GM18511 (cell line): Measurements from ENCODE around the gene TMEM135.

Experiments
- ATAC-seq: cut with Tn5 transposase; IDR thresholded peaks from one replicate; pipeline ENCODE4 v1.9.1; 2021; ENCODE audit warnings: mild to moderate bottlenecking, moderate library complexity; ENCODE audit not compliant: unreplicated experiment

Gene TMEM135

DNA sequence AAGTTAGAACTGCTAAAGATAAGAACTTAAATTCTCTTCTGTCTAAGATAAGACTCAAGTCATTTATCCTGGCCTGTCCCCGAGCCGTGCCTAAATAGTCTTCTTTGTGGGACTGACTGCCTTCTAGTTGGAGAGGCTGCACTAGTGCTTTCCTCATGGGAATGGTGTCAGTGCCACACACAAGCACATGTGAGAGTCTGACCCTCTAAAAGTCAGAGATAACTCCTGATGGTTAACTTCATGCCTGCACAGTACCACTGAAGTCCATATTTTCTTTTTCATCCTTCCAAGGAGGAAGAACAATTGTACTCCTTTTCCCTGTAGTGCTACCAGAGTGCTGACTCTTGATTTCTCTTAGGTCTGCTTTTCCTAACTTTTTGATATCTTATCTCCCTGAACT, 309.7 kb downstream of the TMEM135 start:
- no peak for ATAC-seq

DNA sequence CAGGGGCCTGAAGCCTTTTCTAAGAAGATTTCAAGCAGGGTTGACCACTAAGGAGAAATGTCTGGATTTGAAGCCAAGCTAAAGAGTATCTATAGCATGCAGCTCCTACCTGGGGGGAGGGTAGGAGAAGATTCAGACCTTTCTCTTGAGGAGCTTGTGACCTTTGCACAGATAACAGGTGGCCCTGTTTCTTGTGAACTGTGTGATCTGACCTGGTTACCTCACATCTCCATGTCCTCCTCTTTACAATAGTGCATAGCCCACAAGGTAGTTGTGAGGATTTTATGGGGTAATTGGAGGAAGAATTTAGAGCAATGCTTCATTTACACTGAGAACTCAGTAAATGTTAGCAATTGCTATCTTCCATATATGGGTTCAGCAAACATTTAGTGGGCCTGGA, 310.1 kb downstream of the TMEM135 start:
- ATAC-seq, result no peak

DNA sequence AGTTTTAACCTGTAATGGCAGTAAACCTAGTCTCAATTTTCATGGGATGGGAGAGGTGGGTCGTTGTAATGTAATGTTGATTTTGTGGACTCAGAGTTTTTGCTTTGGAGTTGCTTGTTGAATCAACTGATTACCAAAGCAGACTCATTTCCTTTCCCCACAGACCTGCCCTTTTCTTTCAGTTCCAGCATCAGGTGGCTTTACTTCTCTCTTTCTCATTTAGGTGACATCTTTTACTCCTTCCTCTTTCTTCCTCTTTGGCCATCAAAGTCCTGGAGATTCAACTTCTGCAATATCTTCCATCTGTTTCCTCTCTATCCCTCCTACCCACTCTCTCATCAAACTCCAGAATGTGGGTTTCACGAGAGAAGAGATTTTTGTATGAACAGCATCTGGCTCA, 313.9 kb downstream of the TMEM135 start:
- ATAC-seq, result no peak

DNA sequence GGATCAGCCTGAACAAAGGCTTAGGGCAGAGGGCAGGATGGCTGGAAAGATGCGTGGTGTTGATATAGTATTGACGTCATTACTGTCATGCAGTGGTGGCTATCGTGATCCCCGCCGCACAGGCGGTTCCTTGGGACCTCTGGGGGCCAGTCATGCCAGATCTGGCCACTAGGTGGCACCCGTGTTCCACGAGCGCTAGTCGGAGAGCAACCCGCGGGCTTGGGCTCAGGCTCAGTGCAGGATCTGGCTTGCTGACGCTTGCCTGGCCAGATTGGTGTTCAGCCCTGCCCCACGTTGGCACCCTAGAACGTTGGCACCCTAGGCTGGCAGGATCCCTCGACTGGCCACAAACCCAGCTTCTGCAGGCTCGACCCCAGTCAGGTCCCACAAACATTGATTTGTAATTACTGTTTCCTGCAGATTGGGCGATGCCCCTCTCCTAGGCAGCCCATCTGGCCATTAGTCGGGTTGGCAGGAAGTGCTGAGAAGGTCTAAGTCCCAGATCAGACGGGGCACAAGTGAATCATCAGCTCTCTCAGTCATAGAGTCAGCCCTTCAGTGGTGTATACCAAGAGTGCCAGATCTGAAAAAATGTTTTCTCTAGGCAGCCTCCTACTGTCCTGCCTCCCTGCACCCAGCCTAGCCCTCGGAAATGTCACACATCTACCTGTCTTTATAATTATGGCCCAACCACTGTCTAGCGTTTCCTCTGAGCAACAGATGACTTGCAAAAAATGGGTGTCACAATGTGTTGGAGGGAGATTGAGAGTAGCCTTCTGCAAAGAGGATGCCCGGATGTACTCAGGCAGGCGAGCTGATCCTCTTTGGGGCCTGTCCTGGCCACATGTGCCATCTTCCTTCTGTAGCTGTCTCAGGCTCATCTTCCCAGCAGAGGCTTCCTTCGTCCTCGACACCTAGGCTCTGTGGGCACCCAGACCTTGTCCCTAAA, 315.3 kb downstream of the TMEM135 start:
- peak; percentile 96 for ATAC-seq

DNA sequence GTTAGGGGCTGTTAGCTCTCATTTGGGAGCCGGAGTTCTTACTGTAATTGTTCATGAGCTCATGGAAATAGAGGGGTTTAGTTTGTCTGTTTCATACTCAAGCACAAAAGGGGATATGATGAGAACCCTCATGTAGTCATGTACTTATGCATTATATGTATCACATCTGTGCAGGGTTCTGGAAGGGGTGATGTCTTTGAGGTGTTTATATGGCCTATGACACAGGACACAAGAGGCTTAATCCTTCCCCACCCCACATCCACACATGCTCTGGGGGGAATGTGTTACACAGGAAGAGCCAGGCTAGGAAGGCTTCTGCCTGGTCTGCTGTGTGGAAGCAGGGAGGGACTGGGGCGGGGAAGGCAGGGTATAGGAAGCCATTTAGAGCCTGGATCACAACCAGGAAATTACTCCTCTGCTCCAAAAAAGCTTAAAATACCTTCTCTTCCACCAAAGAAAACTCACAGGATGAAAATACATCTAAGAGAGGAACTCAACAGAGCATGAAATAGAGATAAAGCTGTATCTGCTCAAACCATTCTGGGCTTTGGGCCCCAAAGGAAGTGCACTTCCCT, 316.1 kb downstream of the TMEM135 start:
- no peak for ATAC-seq

DNA sequence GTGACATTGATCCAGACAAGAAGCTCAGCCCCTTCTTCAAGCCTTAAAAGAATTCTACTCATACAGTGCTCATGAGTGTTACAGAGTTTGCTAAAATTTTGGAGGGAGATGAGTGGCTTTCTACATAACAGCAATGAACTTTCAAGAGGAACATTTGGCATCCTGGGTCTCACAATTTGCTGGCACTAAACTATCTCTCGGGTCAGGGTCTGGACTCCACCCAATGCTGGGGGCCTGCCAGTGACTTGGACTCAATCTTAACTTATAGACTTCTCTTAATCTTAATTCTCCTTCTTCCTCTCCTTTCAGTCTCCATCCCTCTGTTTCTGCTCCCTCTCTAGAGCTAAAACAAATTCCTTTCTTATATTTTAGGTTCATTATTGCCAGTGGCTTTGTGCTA, 317.9 kb downstream of the TMEM135 start:
- ATAC-seq, result no peak

DNA sequence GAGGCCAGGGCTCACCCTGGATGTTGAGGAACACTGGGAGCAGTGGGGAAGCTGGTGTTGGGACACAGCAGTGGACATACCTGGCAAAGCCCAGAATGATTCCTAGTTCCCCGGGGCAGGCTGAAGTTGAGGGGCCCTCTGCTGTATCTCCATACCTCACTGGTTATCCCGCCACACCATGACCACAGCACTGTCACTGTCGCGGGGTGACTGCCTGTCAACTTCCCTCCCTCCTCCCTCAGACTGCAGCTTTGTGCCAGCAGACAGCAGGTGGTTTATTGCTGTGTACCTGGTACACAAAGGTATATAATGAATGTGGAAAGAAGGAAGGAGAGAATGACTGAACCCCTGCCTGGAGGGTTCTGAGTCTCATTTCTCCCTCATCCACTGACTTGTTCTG, 318.7 kb downstream of the TMEM135 start:
- ATAC-seq, result no peak

DNA sequence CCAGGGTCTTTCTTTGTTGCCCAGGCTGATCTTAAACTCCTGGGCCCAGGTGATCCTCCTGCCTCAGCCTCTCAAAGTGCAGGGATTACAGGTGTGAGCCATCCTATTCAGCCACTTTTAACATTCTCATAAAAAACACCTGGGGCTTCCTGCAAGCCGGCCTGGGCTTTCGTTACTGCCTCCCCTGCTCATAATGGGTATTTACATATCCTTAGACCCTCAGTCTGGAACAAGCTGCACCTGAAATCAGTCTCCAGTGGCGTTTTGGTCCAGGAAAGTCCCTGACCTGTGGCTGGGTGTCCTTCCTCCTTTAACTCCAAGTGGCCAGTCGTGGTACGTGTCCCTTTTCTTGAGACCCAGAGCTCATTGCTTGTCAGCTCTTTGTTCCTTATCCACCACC, 320.7 kb downstream of the TMEM135 start:
- ATAC-seq, result no peak

DNA sequence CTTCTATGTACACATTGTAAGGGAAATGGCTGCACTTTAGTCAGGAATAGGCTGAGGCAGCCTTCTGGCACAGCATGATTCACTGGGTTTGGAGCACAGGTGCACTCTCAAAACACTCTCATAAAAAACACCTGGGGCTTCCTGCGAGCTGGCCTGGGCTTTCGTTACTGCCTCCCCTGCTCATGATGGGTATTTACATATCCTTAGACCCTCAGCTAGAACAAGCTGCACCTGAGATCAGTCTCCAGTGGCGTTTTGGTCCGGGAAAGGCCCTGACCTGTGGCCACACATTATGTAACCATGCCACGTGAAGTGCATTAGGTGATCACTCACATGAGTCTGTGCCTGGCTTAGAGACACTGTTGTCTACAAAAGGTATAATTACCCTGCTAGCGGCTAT, 321.7 kb downstream of the TMEM135 start:
- no peak for ATAC-seq

DNA sequence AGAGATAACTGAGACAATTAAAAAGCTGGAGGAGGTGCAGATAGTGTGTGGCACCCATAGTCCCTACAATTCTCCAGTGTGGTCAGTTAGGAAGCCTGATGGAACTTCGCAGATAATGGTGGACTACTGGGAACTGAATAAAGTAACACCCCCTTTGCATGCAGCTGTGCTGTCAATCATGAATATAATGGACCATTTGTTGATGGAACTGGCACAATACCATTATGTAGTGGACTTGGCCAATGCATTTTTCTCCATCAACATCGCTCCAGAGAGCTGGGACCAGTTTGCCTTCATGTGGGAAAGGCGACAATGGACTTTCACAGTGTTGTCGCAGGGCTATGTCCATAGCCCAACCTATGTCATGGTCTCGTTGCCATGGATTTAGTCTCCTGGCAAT, 324.2 kb downstream of the TMEM135 start:
- no peak for ATAC-seq

DNA sequence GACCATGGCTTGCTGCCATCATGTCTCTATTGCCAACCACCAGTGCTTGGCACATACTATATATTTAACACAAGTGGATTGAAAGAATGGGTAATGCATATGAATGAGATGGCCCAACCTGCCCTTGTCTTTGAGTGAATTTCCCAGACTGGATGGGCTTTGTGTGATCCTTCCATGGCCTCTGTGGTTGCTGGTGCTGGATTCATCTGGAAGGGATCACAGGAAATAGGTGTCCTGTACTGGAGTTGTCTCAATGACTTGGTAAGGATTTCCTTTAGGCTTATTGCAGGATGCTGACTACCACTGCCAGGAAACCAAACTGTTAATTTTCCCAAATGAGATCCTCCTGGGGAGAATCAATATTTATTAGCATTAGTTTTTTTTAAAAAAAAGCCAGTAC, 328.6 kb downstream of the TMEM135 start:
- no peak for ATAC-seq

DNA sequence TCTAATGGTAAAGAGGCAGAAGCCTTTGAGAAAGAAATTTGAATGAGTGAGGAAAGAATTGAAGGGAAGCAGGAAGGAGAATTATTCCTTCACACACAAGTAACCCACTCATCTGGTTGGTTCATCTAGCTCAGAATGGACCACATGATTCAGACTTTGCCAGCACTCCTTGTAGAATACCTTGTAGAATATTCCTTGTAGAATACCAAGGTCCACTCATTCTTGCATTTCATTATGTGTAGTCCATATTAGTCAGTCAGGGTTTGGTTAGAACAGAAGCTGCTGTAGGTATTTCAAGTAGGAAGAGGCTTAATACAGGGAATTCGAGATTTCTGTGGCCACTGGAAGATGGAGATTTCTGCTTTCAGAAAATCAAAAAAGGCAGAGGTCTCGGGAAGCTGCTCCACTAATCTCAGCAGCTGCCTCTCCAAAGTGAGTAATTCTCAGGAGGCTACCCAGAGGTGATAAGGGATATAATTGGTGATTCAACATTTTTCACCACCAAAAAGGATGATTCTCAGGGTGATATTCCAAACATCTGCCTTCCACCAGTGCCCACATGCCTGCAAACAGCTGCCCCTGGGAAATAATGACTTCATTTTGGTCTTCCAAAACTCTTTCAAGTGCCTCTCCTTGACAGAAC, 329.1 kb downstream of the TMEM135 start:
- no peak for ATAC-seq

DNA sequence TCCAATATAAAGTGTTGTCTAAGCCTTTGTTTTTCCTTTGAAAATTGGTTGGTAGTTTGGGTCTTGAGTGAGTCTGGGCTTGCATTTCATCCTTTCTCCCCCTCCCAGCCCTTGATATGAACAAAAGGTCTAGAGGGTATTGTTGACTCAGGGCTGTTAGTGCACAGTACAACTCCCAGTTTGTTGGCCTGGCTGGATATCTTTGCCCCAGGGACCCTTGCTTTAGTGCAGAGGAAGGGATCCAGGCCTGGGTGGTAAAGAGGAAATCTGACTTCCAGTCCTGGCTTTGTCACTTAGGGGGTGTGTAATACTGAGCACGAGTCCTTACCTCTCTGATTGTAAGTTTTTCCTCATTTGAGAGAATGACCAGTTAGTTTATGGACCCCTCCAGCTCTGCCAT, 330.4 kb downstream of the TMEM135 start:
- no peak for ATAC-seq

DNA sequence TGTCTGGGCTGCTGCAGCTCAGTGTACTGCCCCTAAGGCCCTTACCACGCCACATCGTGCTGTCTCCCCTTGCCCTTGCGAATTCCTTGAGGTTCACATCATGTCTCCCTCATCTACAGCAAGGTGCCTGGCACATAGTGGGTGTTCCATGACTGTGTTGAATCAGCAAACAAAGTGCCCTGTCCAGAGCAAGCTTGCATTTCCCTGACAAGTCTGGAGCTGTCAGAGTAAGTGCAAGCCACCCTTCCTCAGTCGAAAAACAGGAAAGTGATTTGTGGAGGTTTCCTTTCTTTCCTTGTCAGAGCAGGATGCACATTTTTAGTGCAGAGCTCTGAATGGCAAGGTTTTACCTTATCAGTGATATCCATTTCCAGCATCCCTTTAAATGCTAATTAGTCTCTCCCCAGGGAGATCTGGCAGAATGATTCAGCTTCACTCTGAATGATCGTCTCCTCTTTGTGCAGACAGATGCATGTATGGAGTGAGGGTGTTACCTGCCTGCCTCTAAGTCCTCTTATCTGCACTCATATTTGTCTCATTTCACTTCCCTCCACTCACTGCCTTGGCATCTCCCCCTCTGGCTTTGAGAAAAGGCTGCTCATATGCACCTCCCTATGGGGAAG, 331.2 kb downstream of the TMEM135 start:
- no peak for ATAC-seq

DNA sequence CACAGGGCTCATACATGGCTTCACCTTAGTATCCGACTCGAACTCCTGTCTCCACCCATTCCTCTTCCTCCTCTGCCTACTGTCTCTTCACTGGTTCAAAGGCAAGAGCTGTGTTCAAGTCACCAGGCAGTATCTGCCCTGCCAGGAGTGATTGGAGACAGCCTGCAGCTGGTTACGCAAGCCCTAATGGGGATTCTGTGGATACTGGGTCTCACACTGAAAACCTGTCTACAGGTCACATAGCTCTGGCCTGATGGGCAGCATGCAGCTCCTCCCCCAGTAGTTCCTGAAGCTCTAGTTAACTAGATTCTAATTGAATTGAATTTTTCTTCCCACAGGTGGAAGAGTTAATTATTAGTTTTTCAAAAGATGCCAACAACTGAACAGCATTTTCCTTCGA, 332.2 kb downstream of the TMEM135 start:
- no peak for ATAC-seq

DNA sequence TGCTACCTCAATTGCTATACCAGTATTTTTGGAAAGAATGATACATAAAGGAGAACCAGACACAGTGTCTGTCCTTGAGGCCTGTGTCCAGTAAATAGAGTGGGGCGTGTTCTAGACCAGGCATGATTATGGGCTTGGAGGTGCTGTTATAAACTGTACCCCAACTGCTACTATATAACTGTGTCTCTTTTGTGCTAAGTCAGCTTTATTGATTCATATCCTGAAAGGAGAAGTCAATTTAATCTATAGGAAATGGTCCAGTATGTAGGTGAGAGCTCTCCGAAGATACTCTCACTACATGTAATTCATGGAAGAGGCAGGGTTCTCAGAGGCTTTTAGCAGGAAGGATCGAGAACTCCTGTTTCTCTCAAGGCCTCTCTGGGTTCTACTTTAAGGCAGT, 334.3 kb downstream of the TMEM135 start:
- no peak for ATAC-seq
